ENCODE data around the gene DCLK3.

The DCLK3 gene

GRCh38 chr3:36769926-36770325 is 5.6 kb upstream of the DCLK3 start:
- DNase-seq (ENCODE audit: low read depth, low spot score), result no peak

- no peak for DNase-seq (ENCODE audit: low read depth, low spot score)
Measured at GRCh38 chr3:36765104-36765503, 751 bp upstream of the DCLK3 start.

GRCh38 chr3:36764704-36765038 is 318 bp upstream of the DCLK3 start:
- no peak for DNase-seq (ENCODE audit: low read depth, low spot score)

- no peak for DNase-seq (ENCODE audit: low read depth, low spot score)
Measured at GRCh38 chr3:36762918-36763849, 1.2 kb downstream of the DCLK3 start.

GRCh38 chr3:36761779-36762178 is 2.6 kb downstream of the DCLK3 start:
- no peak for DNase-seq (ENCODE audit: low read depth, low spot score)

- no peak for DNase-seq (ENCODE audit: low read depth, low spot score)
Measured at GRCh38 chr3:36756269-36756668, 8.1 kb downstream of the DCLK3 start.

GRCh38 chr3:36751326-36751725 is 13.0 kb downstream of the DCLK3 start:
- no peak for DNase-seq (ENCODE audit: low read depth, low spot score)

- no peak for DNase-seq (ENCODE audit: low read depth, low spot score)
Measured at GRCh38 chr3:36750737-36751136, 13.6 kb downstream of the DCLK3 start.

GRCh38 chr3:36744763-36745162 is 19.6 kb downstream of the DCLK3 start:
- no peak for DNase-seq (ENCODE audit: low read depth, low spot score)

GRCh38 chr3:36743826-36744225 is 20.5 kb downstream of the DCLK3 start:
- no peak for DNase-seq (ENCODE audit: low read depth, low spot score)

- no peak for DNase-seq (ENCODE audit: low read depth, low spot score)
Measured at GRCh38 chr3:36741285-36741684, 23.1 kb downstream of the DCLK3 start.

- DNase-seq (ENCODE audit: low read depth, low spot score), result no peak
Measured at GRCh38 chr3:36740787-36741186, 23.6 kb downstream of the DCLK3 start.

- no peak for DNase-seq (ENCODE audit: low read depth, low spot score)
Measured at GRCh38 chr3:36738702-36739101, 25.7 kb downstream of the DCLK3 start.

GRCh38 chr3:36736301-36736700 is 28.1 kb downstream of the DCLK3 start:
- DNase-seq (ENCODE audit: low read depth, low spot score), result no peak

- DNase-seq (ENCODE audit: low read depth, low spot score), result no peak
Measured at GRCh38 chr3:36734742-36735141, 29.6 kb downstream of the DCLK3 start.

- no peak for DNase-seq (ENCODE audit: low read depth, low spot score)
Measured at GRCh38 chr3:36733723-36734122, 30.6 kb downstream of the DCLK3 start.

GRCh38 chr3:36733162-36733696 is 31.1 kb downstream of the DCLK3 start:
- DNase-seq (ENCODE audit: low read depth, low spot score), result no peak

- no peak for DNase-seq (ENCODE audit: low read depth, low spot score)
Measured at GRCh38 chr3:36730966-36731365, 33.4 kb downstream of the DCLK3 start.

- no peak for DNase-seq (ENCODE audit: low read depth, low spot score)
Measured at GRCh38 chr3:36729204-36730056, 34.9 kb downstream of the DCLK3 start.

GRCh38 chr3:36714343-36715086 is 49.8 kb downstream of the DCLK3 start:
- no peak for DNase-seq (ENCODE audit: low read depth, low spot score)

- no peak for DNase-seq (ENCODE audit: low read depth, low spot score)
Measured at GRCh38 chr3:36713904-36714303, 50.4 kb downstream of the DCLK3 start.

- DNase-seq (ENCODE audit: low read depth, low spot score), result no peak
Measured at GRCh38 chr3:36710606-36711005, 53.7 kb downstream of the DCLK3 start.

Measured in brain pericyte (primary cell).